ENCODE measurements around the gene TRIM43B.
"Not testable (repeated sequence)": the region's sequence is repeated elsewhere in the genome, so short reads cannot be mapped to it uniquely, and the experiment has no call there.

DNA sequence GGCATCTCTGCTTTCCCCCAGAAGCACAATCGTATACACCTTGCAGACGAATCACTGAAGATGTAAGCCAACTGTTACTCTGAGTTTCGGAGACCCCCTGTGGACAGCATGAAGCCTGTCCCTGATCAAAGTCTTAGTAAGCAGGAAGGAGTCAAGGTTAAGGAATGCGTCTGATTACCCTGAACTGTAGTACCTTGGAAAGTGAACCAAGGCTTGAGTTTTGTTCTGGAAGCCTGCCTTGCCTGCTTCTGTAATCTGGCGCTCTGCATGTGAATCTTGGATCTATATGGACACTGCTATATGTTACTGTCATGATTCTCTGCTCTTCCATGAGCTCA, 48.7 kb downstream of the TRIM43B start:
- TF ChIP-seq, protein P1, sequence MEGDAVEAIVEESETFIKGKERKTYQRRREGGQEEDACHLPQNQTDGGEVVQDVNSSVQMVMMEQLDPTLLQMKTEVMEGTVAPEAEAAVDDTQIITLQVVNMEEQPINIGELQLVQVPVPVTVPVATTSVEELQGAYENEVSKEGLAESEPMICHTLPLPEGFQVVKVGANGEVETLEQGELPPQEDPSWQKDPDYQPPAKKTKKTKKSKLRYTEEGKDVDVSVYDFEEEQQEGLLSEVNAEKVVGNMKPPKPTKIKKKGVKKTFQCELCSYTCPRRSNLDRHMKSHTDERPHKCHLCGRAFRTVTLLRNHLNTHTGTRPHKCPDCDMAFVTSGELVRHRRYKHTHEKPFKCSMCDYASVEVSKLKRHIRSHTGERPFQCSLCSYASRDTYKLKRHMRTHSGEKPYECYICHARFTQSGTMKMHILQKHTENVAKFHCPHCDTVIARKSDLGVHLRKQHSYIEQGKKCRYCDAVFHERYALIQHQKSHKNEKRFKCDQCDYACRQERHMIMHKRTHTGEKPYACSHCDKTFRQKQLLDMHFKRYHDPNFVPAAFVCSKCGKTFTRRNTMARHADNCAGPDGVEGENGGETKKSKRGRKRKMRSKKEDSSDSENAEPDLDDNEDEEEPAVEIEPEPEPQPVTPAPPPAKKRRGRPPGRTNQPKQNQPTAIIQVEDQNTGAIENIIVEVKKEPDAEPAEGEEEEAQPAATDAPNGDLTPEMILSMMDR (IDR thresholded peaks at IDR 0.05) = not testable (repeated sequence)
- not testable (repeated sequence) for TF ChIP-seq POLR2A (IDR thresholded peaks at IDR 0.05)
